ENCODE measurements around the gene POLR1F. TPM values are rescaled to one million over a fixed set of nuclear protein-coding genes. Genes with fewer than 3 reads are reported as not detected.

Gene POLR1F
- total RNA-seq, 1 experiment from 2014 or later = 21.6 TPM

DNA sequence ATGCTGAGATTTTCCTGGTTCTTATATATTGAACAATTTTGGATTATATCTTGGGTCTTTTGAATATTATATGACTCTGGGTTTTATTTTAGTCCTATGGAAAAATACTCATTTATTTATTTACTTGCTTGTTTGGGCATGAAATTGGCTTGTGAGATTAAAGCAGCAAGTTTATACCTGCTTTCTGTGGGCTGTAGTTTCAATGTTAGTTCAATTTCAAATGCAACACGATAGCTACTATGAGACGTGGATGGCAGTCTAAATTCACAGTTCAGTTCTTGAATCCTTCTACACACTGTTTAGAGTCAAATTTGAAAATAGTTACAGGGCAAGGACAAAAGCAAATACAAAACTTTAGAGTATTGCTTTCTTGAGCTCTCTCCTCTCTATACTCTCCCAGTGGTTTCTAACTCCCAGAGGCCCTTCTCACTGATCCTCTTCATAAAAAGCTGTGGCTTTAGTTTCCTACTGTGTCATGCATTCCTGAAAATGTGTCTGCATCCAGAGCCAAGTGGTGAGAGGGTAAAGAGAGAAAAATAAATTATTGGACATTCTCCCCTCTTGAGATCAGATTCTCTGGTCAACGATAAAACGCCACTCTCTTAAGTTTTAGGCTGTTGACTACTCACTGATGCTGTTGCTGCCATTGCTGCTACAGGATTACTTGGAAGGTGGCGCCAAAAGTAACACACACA is 34.4 kb downstream of the POLR1F start:
- Mint-ChIP-seq H3K27me3 (ENCODE audit: insufficient read depth, unreplicated experiment) (peaks cover 7% of the 10 kb centered on the region), H3K27ac (ENCODE audit: unreplicated experiment) (no peak overlapping the region)
- BruUV-seq (replicated peaks) = no TSS peak

DNA sequence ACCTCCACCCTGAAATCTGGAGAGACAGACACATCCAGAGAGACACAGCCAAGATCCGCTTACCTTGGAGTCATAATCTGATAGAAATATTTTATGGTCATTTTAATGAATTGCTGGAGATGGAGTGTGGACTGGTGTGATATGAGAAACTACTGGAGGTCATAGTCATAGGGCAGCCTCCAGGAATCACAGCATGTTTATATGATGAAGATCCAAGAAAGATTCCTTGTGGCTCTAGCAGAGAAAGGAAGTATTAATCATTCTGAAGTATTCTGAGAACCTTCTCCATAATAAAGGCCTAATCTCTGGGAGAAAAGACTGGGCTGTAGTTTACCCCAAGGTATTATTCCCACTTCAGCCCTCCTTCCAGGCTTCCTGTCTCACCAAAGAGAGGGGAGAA is 38.0 kb downstream of the POLR1F start:
- DNase-seq = no peak
- intact Hi-C loops (cut with micrococcal nuclease; ENCODE audit: unreplicated experiment) = no loop called here
- no TSS peak for BruUV-seq (replicated peaks)

More for the DNA sequence above, 34.4 kb downstream of the POLR1F start:
- no peaks in the 10 kb centered on the region for H3K9me3 ChIP-seq
- Mint-ChIP-seq H3K9me3 (ENCODE audit: unreplicated experiment) (no peaks in the 10 kb centered on the region), H3K36me3 (ENCODE audit: insufficient read depth, unreplicated experiment) (no peaks in the 10 kb centered on the region), H3K4me1 (ENCODE audit: low read depth, unreplicated experiment) (no peaks in the 10 kb centered on the region), H3K4me3 (ENCODE audit: unreplicated experiment) (no peak overlapping the region)
- intact Hi-C loops (cut with micrococcal nuclease; ENCODE audit: unreplicated experiment) = no loop called here
- H3K4me1 ChIP-seq = no peaks in the 10 kb centered on the region
- H3K4me3 ChIP-seq (ENCODE audit: low read depth, low read length) = no peak overlapping the region
- H3K27me3 ChIP-seq (replicated peaks; ENCODE audit: control insufficient read depth, insufficient read depth, low read length) = no peaks in the 10 kb centered on the region
- H3K36me3 ChIP-seq (ENCODE audit: control insufficient read depth, insufficient read depth, low read length) = no peaks in the 10 kb centered on the region
- ChIA-PET POLR2A (no interaction called here), CTCF (no interaction called here)
- TF ChIP-seq, protein P1, sequence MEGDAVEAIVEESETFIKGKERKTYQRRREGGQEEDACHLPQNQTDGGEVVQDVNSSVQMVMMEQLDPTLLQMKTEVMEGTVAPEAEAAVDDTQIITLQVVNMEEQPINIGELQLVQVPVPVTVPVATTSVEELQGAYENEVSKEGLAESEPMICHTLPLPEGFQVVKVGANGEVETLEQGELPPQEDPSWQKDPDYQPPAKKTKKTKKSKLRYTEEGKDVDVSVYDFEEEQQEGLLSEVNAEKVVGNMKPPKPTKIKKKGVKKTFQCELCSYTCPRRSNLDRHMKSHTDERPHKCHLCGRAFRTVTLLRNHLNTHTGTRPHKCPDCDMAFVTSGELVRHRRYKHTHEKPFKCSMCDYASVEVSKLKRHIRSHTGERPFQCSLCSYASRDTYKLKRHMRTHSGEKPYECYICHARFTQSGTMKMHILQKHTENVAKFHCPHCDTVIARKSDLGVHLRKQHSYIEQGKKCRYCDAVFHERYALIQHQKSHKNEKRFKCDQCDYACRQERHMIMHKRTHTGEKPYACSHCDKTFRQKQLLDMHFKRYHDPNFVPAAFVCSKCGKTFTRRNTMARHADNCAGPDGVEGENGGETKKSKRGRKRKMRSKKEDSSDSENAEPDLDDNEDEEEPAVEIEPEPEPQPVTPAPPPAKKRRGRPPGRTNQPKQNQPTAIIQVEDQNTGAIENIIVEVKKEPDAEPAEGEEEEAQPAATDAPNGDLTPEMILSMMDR (IDR thresholded peaks at IDR 0.05; ENCODE audit: insufficient read depth in 1 of 2, low read depth in 1 of 2, low read length in 1 of 2, severe bottlenecking in 1 of 2, unreplicated experiment in 1 of 2) = no peak
- DNase-seq = no peak

DNA sequence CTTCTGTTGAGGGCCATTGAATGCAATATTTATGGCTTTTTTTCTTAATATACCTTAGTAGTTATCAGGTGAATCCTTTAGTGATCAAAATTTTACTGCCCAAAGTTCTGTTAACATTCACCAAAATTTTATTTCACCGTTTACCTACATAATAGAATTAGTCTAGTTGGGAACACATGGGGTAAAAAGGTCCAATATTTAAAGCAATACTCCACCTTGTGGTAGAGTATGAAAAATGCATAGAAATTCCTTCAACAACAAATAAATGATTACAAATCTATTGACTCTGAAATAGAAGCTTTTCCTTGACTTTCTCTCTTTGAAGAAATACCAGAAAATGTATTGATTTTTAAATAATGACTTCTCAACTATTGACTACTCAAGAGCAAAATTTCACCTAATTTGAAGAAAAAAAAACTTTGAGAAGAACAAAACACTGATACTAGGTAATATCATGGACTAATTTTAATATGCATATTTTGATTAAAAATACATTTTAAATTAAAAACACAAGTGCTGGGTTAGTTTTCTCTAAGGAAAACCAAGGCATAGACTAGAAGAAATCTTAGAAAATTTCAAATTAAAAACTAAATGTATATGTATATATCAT is 43.3 kb downstream of the POLR1F start:
- H3K4me3 ChIP-seq (ENCODE audit: low read depth, low read length) = no peak overlapping the region
- H3K27me3 ChIP-seq (replicated peaks; ENCODE audit: control insufficient read depth, insufficient read depth, low read length) = no peaks in the 10 kb centered on the region
- Mint-ChIP-seq H3K4me3 (ENCODE audit: unreplicated experiment) (no peak overlapping the region), H3K27ac (ENCODE audit: unreplicated experiment) (no peak overlapping the region), H3K36me3 (ENCODE audit: insufficient read depth, unreplicated experiment) (no peaks in the 10 kb centered on the region), H3K4me1 (ENCODE audit: low read depth, unreplicated experiment) (no peaks in the 10 kb centered on the region), H3K27me3 (ENCODE audit: insufficient read depth, unreplicated experiment) (peaks cover 19% of the 10 kb centered on the region), H3K9me3 (ENCODE audit: unreplicated experiment) (no peaks in the 10 kb centered on the region)
- POLR2A ChIA-PET = no interaction called here
- H3K9me3 ChIP-seq = no peaks in the 10 kb centered on the region
- TF ChIP-seq, protein P1 (IDR thresholded peaks at IDR 0.05; ENCODE audit: insufficient read depth in 1 of 2, low read depth in 1 of 2, low read length in 1 of 2, severe bottlenecking in 1 of 2, unreplicated experiment in 1 of 2) = peak; percentile 52 to 58
- no peaks in the 10 kb centered on the region for H3K36me3 ChIP-seq (ENCODE audit: control insufficient read depth, insufficient read depth, low read length)
- intact Hi-C loops (cut with micrococcal nuclease; ENCODE audit: unreplicated experiment) = loop anchor here (1.0 to 2.0 kb wide), 2 partner anchors 543 to 973 kb away; no protein-coding TSS in a partner anchor
- no TSS peak for BruUV-seq (replicated peaks)
- CTCF ChIA-PET = no interaction called here
- H3K4me1 ChIP-seq = no peaks in the 10 kb centered on the region
- DNase-seq = no peak

More for the DNA sequence above, 38.0 kb downstream of the POLR1F start:
- ChIA-PET CTCF (no interaction called here), POLR2A (no interaction called here)
- Histone ChIP-seq H3K4me3 (ENCODE audit: low read depth, low read length) (no peak overlapping the region), H3K27me3 (replicated peaks; ENCODE audit: control insufficient read depth, insufficient read depth, low read length) (no peaks in the 10 kb centered on the region), H3K9me3 (no peaks in the 10 kb centered on the region), H3K4me1 (no peaks in the 10 kb centered on the region), H3K36me3 (ENCODE audit: control insufficient read depth, insufficient read depth, low read length) (no peaks in the 10 kb centered on the region)
- Mint-ChIP-seq H3K27me3 (ENCODE audit: insufficient read depth, unreplicated experiment) (peaks cover 7% of the 10 kb centered on the region), H3K27ac (ENCODE audit: unreplicated experiment) (no peak overlapping the region), H3K36me3 (ENCODE audit: insufficient read depth, unreplicated experiment) (no peaks in the 10 kb centered on the region), H3K4me3 (ENCODE audit: unreplicated experiment) (no peak overlapping the region), H3K9me3 (ENCODE audit: unreplicated experiment) (no peaks in the 10 kb centered on the region), H3K4me1 (ENCODE audit: low read depth, unreplicated experiment) (no peaks in the 10 kb centered on the region)
- TF ChIP-seq, protein P1 (IDR thresholded peaks at IDR 0.05; ENCODE audit: insufficient read depth in 1 of 2, low read depth in 1 of 2, low read length in 1 of 2, severe bottlenecking in 1 of 2, unreplicated experiment in 1 of 2) = no peak

Data from Caco-2 (cell line).